GM19467 (cell line): ENCODE results near the gene PPP3CA.
"Not testable (repeated sequence)": the region's sequence is repeated elsewhere in the genome, so short reads cannot be mapped to it uniquely, and the experiment has no call there.

ENCODE experiments used
- ATAC-seq: cut with Tn5 transposase; IDR thresholded peaks from one replicate; pipeline ENCODE4 v1.9.1; 2021; ENCODE audit warnings: mild to moderate bottlenecking, moderate library complexity; ENCODE audit not compliant: unreplicated experiment

Gene PPP3CA

DNA sequence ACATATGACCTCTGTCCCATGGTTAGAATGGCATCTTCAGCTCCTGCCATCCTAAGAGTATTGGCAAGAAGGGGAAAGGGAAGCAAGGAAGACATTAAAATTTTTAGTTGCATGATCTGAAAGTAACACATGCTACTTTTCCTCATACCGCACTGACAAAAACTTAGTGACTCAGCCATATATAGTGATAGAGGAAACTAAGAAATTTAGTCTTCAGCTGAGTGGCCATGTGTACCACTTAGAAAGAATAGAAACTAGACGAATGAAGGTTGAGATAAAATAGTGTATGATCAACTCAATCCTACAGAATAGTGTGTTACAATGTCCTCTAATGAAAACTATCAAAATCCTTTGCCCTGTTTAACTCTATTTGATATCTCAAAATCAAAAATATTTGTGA lies 164.1 kb downstream of the PPP3CA start:
- ATAC-seq = no peak

DNA sequence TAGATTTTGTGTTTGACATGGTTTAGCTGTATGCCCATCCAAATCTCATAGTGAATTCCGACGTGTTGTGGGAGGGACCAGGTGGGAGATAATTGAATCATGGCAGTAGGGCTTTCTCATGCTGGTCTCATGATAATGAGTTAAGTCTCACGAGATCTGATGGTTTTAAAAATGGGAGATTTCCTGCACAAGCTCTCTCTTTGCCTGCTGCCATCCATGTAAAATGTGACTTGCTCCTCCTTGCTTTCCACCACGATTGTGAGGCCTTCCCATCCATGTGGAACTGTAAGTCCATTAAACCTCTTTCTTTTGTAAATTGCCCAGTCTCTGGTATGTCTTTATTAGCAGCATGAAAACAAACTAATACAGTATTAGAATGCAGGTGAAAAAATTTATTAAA lies 164.6 kb downstream of the PPP3CA start:
- ATAC-seq = not testable (repeated sequence)

DNA sequence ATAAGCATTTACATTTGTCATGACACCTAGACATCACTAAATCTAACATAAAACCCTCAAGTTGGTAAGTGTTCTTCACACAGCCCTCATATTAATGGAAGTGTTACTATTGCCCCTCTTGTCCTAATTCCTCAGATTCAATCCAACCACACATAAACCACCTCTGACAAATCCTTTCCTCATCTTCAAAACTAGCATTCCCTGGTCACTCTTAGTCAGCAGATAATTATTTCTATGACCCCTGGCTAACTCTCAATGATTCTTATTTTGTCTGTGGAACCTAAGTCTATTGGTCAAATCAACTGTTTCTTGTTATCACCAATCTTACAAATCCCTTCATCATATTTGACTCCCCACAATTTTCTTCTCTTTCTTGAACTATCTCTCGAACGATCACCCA lies 168.6 kb downstream of the PPP3CA start:
- no peak for ATAC-seq

DNA sequence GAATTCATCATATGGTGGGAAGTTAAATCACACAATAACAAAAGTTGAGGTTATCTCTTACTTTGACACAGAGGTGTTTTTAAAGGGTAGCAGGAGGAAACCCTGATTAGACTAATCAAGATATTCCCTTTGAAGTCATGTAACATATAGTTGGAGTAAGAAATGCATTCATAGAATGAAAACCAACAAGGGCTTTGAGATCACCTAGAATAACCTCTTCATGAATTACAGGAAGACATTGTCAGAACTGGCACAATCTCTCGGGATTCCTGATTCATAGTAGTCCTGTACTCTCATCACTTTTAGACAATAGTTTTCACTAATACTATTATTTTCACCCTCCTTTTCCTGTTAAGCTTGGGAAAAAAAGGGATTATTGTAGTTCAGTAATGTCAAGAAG lies 170.2 kb downstream of the PPP3CA start:
- ATAC-seq = no peak

DNA sequence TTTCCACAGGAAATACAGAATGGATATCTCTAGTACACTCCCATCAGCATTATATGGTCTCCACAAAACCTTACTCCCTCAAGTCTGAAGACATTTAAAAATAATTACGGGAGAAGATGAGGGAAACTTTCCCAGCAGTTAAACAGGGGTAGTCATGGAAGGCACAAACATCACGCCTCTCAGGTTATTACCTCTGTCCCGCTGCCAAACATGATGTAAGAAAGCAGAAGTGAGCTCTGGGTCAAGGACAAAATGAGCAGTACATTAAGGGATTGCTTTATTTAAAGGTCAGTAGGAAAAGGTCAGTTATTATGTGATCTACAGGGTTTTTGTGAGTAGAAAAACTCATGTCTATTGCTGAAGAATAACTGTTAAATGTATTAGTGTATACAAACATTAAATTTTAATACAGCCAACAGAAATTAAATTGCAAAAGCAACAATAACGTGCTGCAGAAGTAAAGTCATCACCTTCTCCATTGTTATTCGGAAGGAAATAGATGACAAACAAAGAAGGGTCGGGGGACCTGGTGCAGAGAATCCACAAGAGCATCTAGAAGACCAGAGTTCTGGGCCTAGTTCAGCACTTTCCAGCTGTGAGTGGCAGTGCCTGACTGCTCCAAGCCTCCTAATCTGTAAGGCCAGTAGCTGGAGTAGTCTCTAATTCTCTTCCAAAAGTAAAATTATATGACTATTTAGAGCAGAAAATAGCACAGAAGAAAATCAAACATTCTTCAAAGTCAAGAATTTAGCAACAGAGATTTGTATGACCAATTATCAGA lies 171.2 kb downstream of the PPP3CA start:
- no peak for ATAC-seq

DNA sequence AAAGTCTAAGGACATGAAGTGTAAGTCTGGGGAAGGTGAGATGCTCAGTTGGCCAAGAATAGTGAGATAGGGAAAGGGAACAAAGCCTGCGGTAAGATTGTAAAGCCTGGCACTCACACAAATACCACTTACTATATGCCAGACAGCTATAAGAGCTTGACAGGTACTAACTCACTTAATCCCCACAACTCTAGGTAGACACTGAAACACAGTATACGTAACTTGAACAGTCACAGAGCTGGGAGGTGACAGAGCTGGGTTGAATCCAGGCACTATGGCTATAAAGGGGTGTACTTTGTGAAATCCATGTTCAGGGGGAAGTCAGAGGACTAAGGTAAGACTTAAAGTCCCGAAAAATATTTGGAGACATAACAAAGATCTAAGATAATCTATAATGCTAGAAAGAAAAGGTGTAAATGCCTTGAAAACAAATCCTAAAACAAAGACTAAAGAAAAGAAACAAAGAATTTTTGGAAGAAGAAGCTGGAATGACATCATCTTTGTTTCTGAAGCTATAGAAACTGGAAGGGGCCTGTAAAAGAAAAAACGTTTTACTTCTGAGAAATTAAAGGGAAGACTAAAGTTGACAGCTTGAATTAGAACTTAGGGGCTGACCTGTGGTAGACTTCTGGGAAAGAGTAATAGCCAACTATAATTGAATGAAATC lies 172.5 kb downstream of the PPP3CA start:
- ATAC-seq = no peak

DNA sequence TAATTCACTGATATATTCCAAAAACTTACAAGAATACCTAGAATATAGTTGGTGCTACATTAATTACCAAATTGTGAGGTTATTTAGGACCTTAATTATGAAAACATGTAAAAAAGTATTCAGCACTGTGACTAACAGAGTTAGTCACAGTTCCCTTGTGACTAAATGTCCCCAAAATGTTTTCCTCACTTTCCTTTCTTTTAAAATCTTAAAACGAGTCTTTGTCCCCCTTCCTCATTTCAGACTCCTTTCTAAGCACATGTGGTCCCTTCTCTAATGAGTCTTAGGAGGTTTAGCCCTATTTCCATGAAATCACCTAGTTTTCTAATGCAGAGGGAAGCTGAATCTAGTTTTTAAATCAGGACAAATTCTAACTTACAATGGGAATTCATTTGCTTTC lies 175.0 kb downstream of the PPP3CA start:
- no peak for ATAC-seq

DNA sequence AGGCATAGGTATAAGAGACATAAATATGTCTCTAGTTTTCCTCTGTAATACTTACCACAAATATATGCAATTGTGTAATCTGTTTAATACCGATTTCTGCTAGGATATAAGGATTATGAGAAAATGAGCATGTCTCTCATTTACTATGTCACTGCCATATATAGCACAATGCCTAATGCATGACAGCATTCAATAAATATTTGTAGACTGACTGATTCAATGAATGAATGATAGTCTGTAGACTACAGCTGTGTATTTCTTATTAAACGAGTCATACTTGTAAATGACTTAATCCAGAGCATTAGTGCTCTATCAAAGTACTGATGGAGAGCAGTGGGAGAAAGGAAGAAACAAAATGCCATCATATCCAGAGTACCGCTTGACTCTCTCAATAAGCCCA lies 175.6 kb downstream of the PPP3CA start:
- no peak for ATAC-seq

DNA sequence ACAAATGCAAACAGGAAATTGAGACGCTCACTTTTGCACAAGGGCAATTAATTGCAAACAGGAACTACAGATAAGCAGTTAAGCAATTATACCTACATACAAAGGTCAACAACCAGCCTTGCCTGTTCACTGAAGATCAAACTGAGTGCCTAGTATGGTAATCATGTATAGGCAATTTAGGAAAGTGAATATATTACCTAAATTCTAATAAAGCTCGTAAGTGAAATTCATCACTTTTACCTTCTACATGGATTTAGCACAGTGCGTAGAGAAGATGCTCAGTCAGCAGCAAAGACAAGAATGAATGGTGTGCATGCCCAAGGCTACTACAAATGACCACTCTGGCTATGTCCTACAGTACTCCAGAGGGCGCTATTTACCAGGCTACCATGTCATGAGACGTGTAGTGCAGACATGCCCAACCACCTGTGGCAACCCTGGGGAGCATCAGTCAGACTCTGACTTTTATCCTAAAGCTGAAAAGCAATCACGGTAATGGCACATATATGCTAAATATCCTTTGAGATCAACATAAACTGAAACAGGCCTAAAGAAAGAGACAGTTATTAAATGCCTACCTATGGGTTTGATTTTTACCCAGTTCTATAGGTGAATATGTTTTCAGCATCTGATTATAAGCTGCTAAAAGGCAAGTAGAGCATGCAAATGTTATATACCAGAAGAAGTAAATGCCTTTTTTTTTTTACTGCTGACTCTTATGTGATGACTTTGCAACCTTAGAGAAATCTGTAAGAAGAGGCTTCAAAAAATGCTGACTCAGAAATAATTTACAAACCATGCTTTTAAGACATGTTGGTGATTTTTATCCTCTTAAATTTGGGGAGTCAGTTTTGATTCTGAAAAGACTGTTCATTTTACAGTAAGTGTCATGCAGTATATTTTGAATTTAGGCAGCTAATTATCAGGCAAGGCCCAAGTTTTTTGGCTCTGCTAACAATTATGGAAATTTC lies 178.0 kb downstream of the PPP3CA start:
- peak; percentile 98 for ATAC-seq

DNA sequence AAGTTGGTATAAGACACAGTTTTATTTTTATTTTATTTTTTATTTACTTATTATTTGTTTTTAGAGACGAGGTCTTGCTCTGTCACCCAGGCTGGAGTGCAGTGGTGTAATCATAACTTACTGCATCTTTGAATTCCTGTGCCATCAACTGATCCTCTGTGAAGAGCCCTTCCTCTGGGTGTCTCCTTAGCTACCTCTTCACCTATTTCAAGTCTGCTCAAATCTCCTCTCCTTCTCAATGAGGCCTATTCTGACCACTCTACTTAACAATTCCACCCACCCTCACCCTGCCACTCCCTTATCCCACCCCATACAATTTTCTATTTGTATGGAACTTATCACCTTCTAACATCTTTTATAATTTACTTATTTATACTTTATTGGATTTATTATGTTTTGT lies 183.4 kb downstream of the PPP3CA start:
- ATAC-seq = no peak

DNA sequence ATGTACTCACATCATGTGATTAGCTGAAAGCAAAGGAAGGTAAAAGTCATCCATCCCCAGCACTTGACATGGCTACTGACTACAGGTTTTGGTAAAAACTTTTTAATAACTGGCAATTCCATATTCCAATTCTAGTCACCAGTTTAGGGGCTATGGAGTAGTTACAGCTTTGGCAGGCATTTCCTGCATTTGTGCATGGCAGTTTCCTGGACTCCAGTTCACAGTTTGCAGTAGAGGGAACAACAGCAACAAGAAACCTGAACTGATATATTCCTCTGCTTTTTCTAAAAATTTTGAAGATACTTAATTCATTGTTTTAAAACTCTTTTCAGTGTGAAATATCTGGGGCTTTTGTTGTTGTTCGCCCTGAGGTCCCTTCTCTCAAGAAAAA lies 184.3 kb downstream of the PPP3CA start:
- no peak for ATAC-seq

DNA sequence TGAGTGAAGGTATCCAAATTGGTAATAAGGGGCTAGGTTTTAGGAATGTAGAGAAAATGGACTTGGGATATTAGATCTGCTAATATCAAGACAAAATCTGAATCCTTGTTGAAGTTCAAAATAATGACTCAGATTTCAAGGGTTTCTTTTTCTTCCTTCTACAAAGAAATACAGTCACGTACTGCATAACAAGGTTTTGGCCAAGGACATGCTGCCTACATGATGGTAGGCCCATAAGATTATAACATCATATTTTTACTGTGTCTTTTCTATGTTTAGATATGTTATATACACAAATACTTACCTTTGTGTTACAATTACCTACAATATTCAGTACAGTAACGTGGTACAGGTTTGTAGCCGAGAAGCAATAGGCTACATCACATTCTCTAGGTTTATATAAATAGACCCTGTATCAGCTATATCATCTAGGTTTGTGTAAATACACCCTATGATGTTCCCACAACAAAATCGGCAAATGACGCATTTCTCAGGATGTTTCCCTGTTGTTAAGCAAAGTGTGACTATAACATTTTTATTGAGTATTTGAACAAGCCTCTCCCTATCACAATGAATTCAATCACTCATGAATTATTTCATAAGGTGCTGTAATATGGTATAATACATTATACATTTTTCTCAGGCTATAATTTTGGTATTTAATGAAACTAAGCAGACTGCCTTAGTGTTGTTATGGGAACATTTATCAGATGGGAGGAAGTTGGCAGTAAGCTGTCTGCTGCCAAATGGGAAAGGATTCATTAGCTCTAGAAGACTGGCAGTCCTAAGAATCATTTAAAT lies 186.3 kb downstream of the PPP3CA start:
- ATAC-seq = no peak

DNA sequence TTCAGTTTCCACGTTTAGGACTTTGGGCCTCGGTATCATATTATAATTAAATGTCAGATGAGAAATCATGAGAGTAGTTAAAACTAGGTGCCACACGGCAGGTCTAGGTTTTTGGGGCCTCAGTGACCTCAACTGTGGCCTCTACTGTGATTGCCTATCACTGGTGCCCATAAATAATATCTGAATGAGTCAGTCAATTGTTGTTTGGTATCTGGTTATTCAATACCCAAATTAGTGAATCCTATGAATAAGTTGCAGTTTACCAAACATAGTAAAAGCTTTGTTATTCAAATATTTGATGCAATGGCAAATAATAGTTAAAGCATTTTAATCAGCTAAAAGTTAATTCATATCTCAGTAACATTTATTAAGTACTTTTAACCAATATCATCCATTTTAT lies 188.8 kb downstream of the PPP3CA start:
- ATAC-seq = no peak

DNA sequence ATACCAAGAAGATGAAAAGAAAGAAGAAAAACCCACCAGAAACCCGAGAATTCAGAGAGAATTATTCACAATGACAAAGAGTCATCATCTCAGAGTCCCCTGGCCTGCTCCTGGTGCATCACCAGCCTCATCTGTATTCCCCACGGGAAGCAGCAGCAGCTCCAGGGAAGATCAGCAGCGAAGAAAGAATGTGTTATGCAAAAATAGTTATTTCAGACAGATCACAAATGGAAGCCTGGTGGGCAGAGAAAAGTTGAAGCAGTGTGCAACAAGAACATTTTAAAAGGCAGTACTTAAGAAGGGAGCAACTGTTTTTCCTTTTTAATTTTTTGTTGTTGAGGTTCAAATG lies 189.2 kb downstream of the PPP3CA start:
- ATAC-seq = no peak

DNA sequence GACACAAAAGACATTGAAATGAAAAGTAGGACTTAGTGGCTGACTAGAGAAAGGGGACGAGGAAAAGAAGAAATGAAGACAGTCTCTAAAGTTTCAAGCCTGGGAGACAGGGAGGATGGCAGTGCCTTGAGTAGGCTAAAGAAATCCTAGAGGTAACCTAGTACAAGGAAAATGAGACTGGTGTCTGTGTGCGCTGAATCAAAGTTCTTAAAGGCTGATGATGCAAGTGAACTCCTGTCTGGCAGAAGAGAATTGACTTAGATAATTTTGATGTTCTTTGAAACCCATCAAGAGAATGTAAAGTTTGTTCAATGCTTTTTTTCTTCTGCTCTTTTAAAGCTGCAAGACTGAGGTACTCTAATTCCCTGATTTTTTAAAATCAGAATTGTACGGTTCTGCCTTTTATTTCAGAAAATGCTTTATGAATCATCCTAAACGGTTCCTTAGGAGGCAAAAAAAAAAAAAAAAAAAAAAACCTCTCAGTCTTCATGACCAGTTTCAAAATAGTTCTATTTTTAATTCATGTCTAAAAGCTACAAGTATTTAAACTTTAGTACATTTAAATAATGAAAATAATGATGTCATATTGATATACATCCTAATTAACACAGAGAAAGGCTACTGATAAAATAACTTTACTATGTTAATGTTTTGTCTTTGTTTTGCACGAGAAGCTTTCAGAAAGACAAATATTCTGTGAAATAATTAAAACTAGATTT lies 189.8 kb downstream of the PPP3CA start:
- ATAC-seq = no peak

DNA sequence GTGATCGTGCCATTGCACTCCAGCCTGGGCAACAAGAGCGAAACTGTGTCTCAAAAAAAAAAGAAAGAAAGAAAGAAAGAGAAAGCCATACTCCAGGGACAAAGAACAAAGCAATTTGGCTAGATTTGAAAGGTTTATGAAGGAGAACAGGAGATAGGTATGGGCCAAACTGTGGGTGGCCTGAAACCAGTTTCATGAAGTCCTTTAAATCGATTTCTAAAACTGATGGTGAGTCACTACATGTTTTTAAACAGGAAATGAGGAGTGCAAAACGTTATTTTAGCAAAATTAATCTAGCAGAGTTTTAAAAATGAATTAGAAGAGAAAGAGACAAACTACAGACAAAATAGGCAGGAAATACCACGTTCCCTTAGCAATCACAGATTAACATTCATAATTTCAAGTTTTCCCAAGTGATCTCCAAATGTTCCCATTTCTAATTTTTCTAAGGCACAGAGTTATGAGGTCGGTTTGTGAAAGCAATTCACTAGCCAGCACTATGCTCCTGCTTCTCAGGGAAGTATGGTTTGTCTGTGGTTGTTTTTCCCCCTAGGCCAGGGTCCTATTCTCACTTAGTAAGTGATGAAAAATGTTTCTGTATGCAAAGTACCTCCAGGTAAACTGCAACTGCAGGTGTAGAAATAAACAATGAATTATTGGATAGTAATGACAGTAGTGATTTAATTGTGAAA lies 190.6 kb downstream of the PPP3CA start:
- ATAC-seq = no peak

DNA sequence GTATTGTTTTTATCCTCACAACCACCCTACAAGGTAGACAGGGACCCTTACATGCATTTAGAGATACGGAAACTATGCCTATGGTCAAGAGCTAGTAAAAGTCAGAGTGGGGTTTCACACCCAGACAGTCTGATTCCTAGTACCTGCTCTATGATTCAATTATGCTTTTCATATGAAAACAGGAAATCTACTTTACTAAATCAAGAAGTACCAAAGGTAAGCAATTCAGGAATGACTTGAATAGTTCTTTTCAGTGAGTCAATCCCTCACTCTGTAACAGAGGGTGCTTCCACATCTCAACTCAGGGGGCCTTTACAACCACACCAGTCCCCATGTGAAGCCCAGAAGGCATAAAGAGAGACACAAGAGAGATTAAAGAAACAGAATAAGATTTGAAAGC lies 191.4 kb downstream of the PPP3CA start:
- no peak for ATAC-seq

DNA sequence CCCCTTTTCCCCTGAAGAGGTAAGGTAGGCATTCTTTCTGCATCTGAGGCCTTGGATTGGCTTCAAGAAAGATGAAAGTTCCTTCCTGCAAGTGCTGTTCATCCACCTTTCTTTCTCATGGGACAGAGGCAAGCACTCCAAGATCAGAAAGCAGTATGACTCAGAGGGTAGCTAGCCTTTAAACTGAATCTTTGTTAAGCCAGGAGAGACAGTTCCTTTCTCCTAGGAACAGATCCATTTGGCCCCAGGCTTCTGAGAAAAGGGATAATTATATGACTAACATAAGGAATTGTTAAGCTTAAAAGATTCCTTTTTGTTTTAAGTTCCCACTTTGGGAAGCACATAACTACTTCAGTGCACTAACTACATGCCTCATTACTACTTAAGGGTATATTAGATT lies 192.0 kb downstream of the PPP3CA start:
- ATAC-seq = no peak

DNA sequence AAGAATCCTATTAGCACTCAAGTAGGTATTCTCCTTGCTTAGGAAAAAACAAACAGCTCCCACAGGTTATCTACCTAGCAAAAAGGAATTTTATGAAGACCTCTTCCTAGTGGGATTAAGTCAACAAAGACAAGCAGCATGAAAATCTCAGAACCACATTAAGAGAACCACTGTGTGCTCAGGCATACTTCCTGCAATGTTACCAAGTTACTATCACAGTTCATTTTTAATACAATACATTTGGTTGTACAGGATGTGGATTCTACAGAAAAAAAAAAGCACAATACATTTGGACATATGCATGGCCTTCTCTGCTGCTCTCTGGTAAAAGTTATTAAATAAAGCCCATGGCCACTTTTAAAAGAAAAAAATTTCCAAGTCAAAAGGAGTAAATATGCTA lies 193.7 kb downstream of the PPP3CA start:
- ATAC-seq = no peak

DNA sequence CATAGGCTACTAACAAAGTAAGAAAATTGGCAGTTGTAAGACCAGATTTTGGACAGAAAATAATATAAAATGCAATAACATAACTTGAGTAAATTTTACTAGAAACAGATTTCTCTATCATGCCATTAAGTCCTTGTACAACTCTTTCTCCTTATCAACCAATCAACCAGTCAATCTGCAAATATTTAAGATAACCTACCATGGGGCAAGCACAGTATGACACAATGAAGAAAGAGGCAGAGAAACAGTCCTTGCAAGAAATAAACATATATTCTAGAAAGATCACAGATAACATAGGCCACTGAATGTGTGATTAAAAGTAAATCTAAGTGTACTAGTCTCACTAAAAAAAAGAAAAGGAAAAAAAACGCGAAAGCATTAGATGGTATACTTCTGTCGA lies 194.8 kb downstream of the PPP3CA start:
- ATAC-seq = no peak
